ENCODE measurements around the gene ASXL2. TPM values are rescaled to one million over a fixed set of nuclear protein-coding genes. Genes with fewer than 3 reads are reported as not detected.

ASXL2 gene
- total RNA-seq, 1 donor from 2014 or later, result 19.9 TPM

- H3K36me3 Mint-ChIP-seq (ENCODE audit: unreplicated experiment), result no peaks in the 10 kb centered on the region
- peaks cover 1% of the 10 kb centered on the region for H3K9me3 Mint-ChIP-seq (ENCODE audit: unreplicated experiment)
- no peaks in the 10 kb centered on the region for H3K4me1 Mint-ChIP-seq (ENCODE audit: low read depth, unreplicated experiment)
- DNase-seq, result no peak
- peaks cover 3% of the 10 kb centered on the region for H3K27me3 Mint-ChIP-seq (ENCODE audit: unreplicated experiment)
- H3K4me3 Mint-ChIP-seq (ENCODE audit: unreplicated experiment), result no peak overlapping the region
- no peak overlapping the region for H3K27ac Mint-ChIP-seq (ENCODE audit: unreplicated experiment)
- TF ChIP-seq CTCF (IDR thresholded peaks at IDR 0.05; ENCODE audit: partially characterized antibody, unreplicated experiment), result no peak
Observed at GRCh38 chr2:25885933-25886332, 7.6 kb upstream of the ASXL2 start.

GRCh38 chr2:25881764-25882163 is 3.5 kb upstream of the ASXL2 start:
- Mint-ChIP-seq H3K4me1 (ENCODE audit: low read depth, unreplicated experiment) (peaks cover 4% of the 10 kb centered on the region), H3K36me3 (ENCODE audit: unreplicated experiment) (no peaks in the 10 kb centered on the region), H3K9me3 (ENCODE audit: unreplicated experiment) (peaks cover 2% of the 10 kb centered on the region), H3K27ac (ENCODE audit: unreplicated experiment) (no peak overlapping the region), H3K4me3 (ENCODE audit: unreplicated experiment) (no peak overlapping the region), H3K27me3 (ENCODE audit: unreplicated experiment) (peaks cover 4% of the 10 kb centered on the region)
- DNase-seq, result no peak
- TF ChIP-seq CTCF (IDR thresholded peaks at IDR 0.05; ENCODE audit: partially characterized antibody, unreplicated experiment), result no peak

GRCh38 chr2:25879133-25879730 is 945 bp upstream of the ASXL2 start:
- H3K27ac Mint-ChIP-seq (ENCODE audit: unreplicated experiment), result peak overlapping the region; percentile 90
- H3K4me3 Mint-ChIP-seq (ENCODE audit: unreplicated experiment), result peak overlapping the region; percentile 86
- H3K27me3 Mint-ChIP-seq (ENCODE audit: unreplicated experiment), result peaks cover 4% of the 10 kb centered on the region
- TF ChIP-seq CTCF (IDR thresholded peaks at IDR 0.05; ENCODE audit: partially characterized antibody, unreplicated experiment), result no peak
- peaks cover 2% of the 10 kb centered on the region for H3K9me3 Mint-ChIP-seq (ENCODE audit: unreplicated experiment)
- H3K4me1 Mint-ChIP-seq (ENCODE audit: low read depth, unreplicated experiment), result peaks cover 5% of the 10 kb centered on the region
- no peak for DNase-seq
- no peaks in the 10 kb centered on the region for H3K36me3 Mint-ChIP-seq (ENCODE audit: unreplicated experiment)

- H3K4me3 Mint-ChIP-seq (ENCODE audit: unreplicated experiment), result peak overlapping the region; percentile 96
- H3K4me1 Mint-ChIP-seq (ENCODE audit: low read depth, unreplicated experiment), result peaks cover 5% of the 10 kb centered on the region
- no peaks in the 10 kb centered on the region for H3K36me3 Mint-ChIP-seq (ENCODE audit: unreplicated experiment)
- H3K27me3 Mint-ChIP-seq (ENCODE audit: unreplicated experiment), result peaks cover 4% of the 10 kb centered on the region
- TF ChIP-seq CTCF (IDR thresholded peaks at IDR 0.05; ENCODE audit: partially characterized antibody, unreplicated experiment), result no peak
- DNase-seq, result peak; percentile 59
- peak overlapping the region; percentile 94 for H3K27ac Mint-ChIP-seq (ENCODE audit: unreplicated experiment)
- H3K9me3 Mint-ChIP-seq (ENCODE audit: unreplicated experiment), result peaks cover 2% of the 10 kb centered on the region
Observed at GRCh38 chr2:25877431-25878360, 591 bp downstream of the ASXL2 start.

GRCh38 chr2:25872134-25872533 is 6.2 kb downstream of the ASXL2 start:
- Mint-ChIP-seq H3K4me3 (ENCODE audit: unreplicated experiment) (no peak overlapping the region), H3K4me1 (ENCODE audit: low read depth, unreplicated experiment) (peaks cover 3% of the 10 kb centered on the region), H3K27ac (ENCODE audit: unreplicated experiment) (no peak overlapping the region), H3K36me3 (ENCODE audit: unreplicated experiment) (no peaks in the 10 kb centered on the region), H3K27me3 (ENCODE audit: unreplicated experiment) (peaks cover 3% of the 10 kb centered on the region), H3K9me3 (ENCODE audit: unreplicated experiment) (no peaks in the 10 kb centered on the region)
- DNase-seq, result no peak
- no peak for TF ChIP-seq CTCF (IDR thresholded peaks at IDR 0.05; ENCODE audit: partially characterized antibody, unreplicated experiment)

Measured in glutamatergic neuron (in vitro differentiated cells).